WTC11 (cell line): ENCODE measurements around the gene KRTAP21-3. TPM values are rescaled to one million over a fixed set of nuclear protein-coding genes. Genes with fewer than 3 reads are reported as not detected.

Experiments used
- ATAC-seq: fragments of 200-7000 bp; cut with Tn5 transposase; 2 replicates; pipeline ENCODE4 v1.10.0; 2021; ENCODE audit warnings: mild to moderate bottlenecking, moderate library complexity
- CTCF ChIA-PET: fragments of 300-600 bp; sonication (Branson Sonifier 250); formaldehyde crosslinking; loops from one replicate; lab custom pipeline; 2021; ENCODE audit warnings: antibody characterized with exemption; lab: Charles Lee
- POLR2A ChIA-PET: fragments of 350-600 bp; sonication (Branson Sonifier 250); formaldehyde crosslinking; loops from one replicate; lab custom pipeline; 2021; ENCODE audit warnings: antibody characterized with exemption; lab: Charles Lee
- DNase-seq: peaks from one replicate; pipeline ENCODE4 v3.0.0; 2021; ENCODE audit warnings: low spot score
- H3K27ac Mint-ChIP-seq: 2 replicates; pipeline ENCODE4 v1.8.0; 2021; ENCODE audit warnings: mixed read lengths
- H3K27me3 Mint-ChIP-seq: 2 replicates; pipeline ENCODE4 v1.8.0; 2021; ENCODE audit warnings: low read depth, mild to moderate bottlenecking, moderate library complexity, mixed read lengths
- H3K36me3 Mint-ChIP-seq: 2 replicates; pipeline ENCODE4 v1.8.0; 2021; ENCODE audit warnings: mixed read lengths
- H3K4me1 Mint-ChIP-seq: 2 replicates; pipeline ENCODE4 v1.8.0; 2022; ENCODE audit warnings: mixed read lengths
- H3K4me3 Mint-ChIP-seq: 2 replicates; pipeline ENCODE4 v1.8.0; 2021; ENCODE audit warnings: mild to moderate bottlenecking, moderate library complexity, mixed read lengths
- H3K9me3 Mint-ChIP-seq: 2 replicates; pipeline ENCODE4 v1.8.0; 2021; ENCODE audit warnings: mixed read lengths
- ATF1 ChIP-seq: sonication (generic); formaldehyde crosslinking; IDR thresholded peaks from 2 replicates; pipeline ENCODE4 v1.8.1; 2023; ENCODE audit warnings: mild to moderate bottlenecking, moderate library complexity, missing genetic modification reagents
- CBFB ChIP-seq: sonication (generic); formaldehyde crosslinking; IDR thresholded peaks from 2 replicates; pipeline ENCODE4 v1.8.1; 2022; ENCODE audit warnings: mild to moderate bottlenecking, low read depth, missing genetic modification reagents
- HMGA2 ChIP-seq: fragments of 250-450 bp; sonication (Bioruptor Pico); IDR thresholded peaks from 2 replicates; pipeline ENCODE4 v1.4.0; 2021; ENCODE audit warnings: mild to moderate bottlenecking, moderate library complexity
- JAZF1 ChIP-seq: fragments of 250-450 bp; sonication (Bioruptor Pico); IDR thresholded peaks from 2 replicates; pipeline ENCODE4 v1.9.0; 2021; ENCODE audit warnings: moderate library complexity, mild to moderate bottlenecking, inconsistent platforms
- KAT7 ChIP-seq: sonication (generic); formaldehyde crosslinking; IDR thresholded peaks from 2 replicates; pipeline ENCODE4 v1.8.1; 2023; ENCODE audit warnings: missing genetic modification reagents, mild to moderate bottlenecking, borderline replicate concordance
- MXD4 ChIP-seq: fragments of 250-450 bp; sonication (Bioruptor Pico); IDR thresholded peaks from 2 replicates; pipeline ENCODE4 v1.8.0; 2021; ENCODE audit warnings: mild to moderate bottlenecking, moderate library complexity, borderline replicate concordance
- NR1H2 ChIP-seq: sonication (generic); formaldehyde crosslinking; IDR thresholded peaks from 2 replicates; pipeline ENCODE4 v1.9.0; 2021; ENCODE audit warnings: mild to moderate bottlenecking, moderate library complexity, missing genetic modification reagents
- NR2C2 ChIP-seq: sonication (generic); formaldehyde crosslinking; IDR thresholded peaks from 2 replicates; pipeline ENCODE4 v1.8.0; 2022; ENCODE audit warnings: mild to moderate bottlenecking, missing genetic modification reagents
- SMAD3 ChIP-seq: sonication (generic); formaldehyde crosslinking; IDR thresholded peaks from 2 replicates; pipeline ENCODE4 v1.8.0; 2022; ENCODE audit warnings: missing genetic modification reagents, mild to moderate bottlenecking, borderline replicate concordance
- SOX15 ChIP-seq: fragments of 250-450 bp; sonication (Bioruptor Pico); IDR thresholded peaks from 2 replicates; pipeline ENCODE4 v1.9.0; 2021; ENCODE audit warnings: mild to moderate bottlenecking
- TEAD1 ChIP-seq: sonication (generic); formaldehyde crosslinking; IDR thresholded peaks from 2 replicates; pipeline ENCODE4 v1.8.0; 2022; ENCODE audit warnings: mild to moderate bottlenecking, missing genetic modification reagents
- ZNF232 ChIP-seq: sonication (generic); formaldehyde crosslinking; IDR thresholded peaks from 2 replicates; pipeline ENCODE4 v1.8.0; 2022; ENCODE audit warnings: mild to moderate bottlenecking, missing genetic modification reagents
- ZNF396 ChIP-seq: fragments of 250-450 bp; sonication (Bioruptor Pico); IDR thresholded peaks from 2 replicates; pipeline ENCODE4 v1.8.0; 2021; ENCODE audit warnings: mild to moderate bottlenecking, moderate library complexity, borderline replicate concordance
- total RNA-seq: library from RNA; stranded (reverse); gene quantifications from 3 replicates; pipeline ENCODE4 v1.2.3, GENCODE V29; 2021
- TF ChIP-seq, protein P1 (sequence below): sonication (generic); formaldehyde crosslinking; IDR thresholded peaks from 2 replicates; pipeline ENCODE4 v1.8.0; 2022; ENCODE audit warnings: mild to moderate bottlenecking, missing genetic modification reagents
- TF ChIP-seq, protein P2 (sequence below): sonication (generic); formaldehyde crosslinking; IDR thresholded peaks from 2 replicates; pipeline ENCODE4 v1.8.0; 2022; ENCODE audit warnings: mild to moderate bottlenecking, missing genetic modification reagents
- TF ChIP-seq, protein P3 (sequence below): fragments of 250-450 bp; sonication (Bioruptor Pico); IDR thresholded peaks from 2 replicates; pipeline ENCODE4 v1.9.0; 2021; ENCODE audit warnings: moderate library complexity, mild to moderate bottlenecking, inconsistent platforms, borderline replicate concordance
- TF ChIP-seq, protein P4 (sequence below): sonication (generic); formaldehyde crosslinking; IDR thresholded peaks from 2 replicates; pipeline ENCODE4 v1.8.0; 2023; ENCODE audit warnings: missing genetic modification reagents
- TF ChIP-seq, protein P5 (sequence below): sonication (generic); formaldehyde crosslinking; IDR thresholded peaks from 2 replicates; pipeline ENCODE4 v1.8.1; 2022; ENCODE audit warnings: low read depth, missing genetic modification reagents, borderline replicate concordance
- TF ChIP-seq, protein P6 (sequence below): sonication (generic); formaldehyde crosslinking; IDR thresholded peaks from 2 replicates; pipeline ENCODE4 v1.8.1; 2023; ENCODE audit warnings: mild to moderate bottlenecking, missing genetic modification reagents, moderate library complexity
- TF ChIP-seq, protein P7 (sequence below): sonication (generic); formaldehyde crosslinking; IDR thresholded peaks from 2 replicates; pipeline ENCODE4 v1.8.1; 2022; ENCODE audit warnings: missing genetic modification reagents, borderline replicate concordance

KRTAP21-3 gene
- total RNA-seq, 1 experiment from 2014 or later: not detected

DNA sequence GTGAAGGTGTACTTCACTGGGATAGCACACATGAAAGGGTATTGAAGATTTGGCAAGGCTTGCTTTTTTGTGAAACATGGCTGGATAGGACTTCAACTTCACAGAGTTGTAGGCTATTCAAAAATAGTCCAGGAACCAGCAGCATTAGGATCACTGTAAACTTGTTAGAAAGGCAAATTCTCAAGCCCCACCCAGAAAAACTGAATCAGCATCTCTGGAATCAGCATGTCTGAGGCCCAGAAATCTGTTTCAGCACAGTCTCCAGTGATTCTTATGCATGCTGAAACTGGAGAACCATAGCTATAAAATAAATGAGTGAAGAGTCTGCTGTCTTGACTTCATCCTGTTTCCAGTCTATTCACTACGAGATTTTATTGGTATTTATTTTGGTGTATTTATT lies 8.1 kb upstream of the KRTAP21-3 start (continued):
- TF ChIP-seq, protein P1, sequence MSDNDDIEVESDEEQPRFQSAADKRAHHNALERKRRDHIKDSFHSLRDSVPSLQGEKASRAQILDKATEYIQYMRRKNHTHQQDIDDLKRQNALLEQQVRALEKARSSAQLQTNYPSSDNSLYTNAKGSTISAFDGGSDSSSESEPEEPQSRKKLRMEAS: no peak
- TF ChIP-seq ZNF396 (no peak), SMAD3 (CRISPR knock-in tag) (no peak), SOX15 (no peak), ZNF232 (no peak), NR2C2 (no peak)

DNA sequence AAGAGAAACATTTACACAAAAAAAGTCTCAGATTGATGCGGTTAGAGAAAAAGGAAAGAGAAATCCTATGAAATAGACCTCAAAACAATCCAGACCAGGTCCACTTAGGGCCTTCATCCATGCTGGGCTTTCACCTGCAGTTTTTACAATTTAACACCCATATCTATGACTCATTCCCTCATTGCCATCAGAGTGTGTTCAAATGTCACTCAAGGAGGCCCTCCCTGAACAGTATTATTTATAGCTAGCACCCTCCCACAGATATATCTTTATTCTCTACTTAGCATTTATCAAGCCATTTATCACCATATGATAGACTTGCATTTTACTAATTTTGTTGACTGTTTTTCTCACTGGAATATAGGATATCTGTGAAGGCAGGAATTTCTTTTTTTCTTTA lies 824 bp upstream of the KRTAP21-3 start:
- TF ChIP-seq, protein P2, sequence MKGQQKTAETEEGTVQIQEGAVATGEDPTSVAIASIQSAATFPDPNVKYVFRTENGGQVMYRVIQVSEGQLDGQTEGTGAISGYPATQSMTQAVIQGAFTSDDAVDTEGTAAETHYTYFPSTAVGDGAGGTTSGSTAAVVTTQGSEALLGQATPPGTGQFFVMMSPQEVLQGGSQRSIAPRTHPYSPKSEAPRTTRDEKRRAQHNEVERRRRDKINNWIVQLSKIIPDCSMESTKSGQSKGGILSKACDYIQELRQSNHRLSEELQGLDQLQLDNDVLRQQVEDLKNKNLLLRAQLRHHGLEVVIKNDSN (CRISPR knock-in tag): no peak
- TF ChIP-seq, protein P3, sequence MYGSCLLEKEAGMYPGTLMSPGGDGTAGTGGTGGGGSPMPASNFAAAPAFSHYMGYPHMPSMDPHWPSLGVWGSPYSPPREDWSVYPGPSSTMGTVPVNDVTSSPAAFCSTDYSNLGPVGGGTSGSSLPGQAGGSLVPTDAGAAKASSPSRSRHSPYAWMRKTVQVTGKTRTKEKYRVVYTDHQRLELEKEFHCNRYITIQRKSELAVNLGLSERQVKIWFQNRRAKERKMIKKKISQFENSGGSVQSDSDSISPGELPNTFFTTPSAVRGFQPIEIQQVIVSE (CRISPR knock-in tag): no peak
- no peak for TF ChIP-seq TEAD1 (CRISPR knock-in tag)
- TF ChIP-seq SMAD3 (CRISPR knock-in tag): no peak
- no peak for TF ChIP-seq KAT7 (CRISPR knock-in tag)
- TF ChIP-seq MXD4 (CRISPR knock-in tag): no peak
- TF ChIP-seq, protein P4, sequence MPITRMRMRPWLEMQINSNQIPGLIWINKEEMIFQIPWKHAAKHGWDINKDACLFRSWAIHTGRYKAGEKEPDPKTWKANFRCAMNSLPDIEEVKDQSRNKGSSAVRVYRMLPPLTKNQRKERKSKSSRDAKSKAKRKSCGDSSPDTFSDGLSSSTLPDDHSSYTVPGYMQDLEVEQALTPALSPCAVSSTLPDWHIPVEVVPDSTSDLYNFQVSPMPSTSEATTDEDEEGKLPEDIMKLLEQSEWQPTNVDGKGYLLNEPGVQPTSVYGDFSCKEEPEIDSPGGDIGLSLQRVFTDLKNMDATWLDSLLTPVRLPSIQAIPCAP: no peak
- no peak for TF ChIP-seq JAZF1 (CRISPR knock-in tag)
- no peak for TF ChIP-seq ATF1 (CRISPR knock-in tag)
- TF ChIP-seq NR2C2: no peak
- TF ChIP-seq, all 79 proteins: peak for 0

DNA sequence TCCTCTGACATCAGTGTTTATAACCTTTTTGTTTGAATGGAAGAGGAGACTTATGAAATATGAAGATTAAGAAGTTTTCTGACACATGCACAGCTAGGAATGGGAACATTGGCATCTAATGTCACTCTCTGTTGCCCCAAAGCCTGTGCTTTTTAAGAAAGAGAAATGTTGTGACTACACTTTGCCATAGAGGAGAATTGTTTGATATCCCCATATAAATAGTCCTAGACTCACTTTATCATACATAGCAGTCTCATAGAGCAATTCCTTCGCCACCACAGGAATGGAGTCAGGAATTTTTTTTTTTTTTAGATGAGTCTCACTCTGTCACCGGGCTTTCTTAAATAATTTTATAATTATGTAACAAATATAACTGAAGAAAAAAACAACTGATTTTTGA lies 1.5 kb downstream of the KRTAP21-3 start:
- H3K36me3 Mint-ChIP-seq: no peaks in the 10 kb centered on the region
- POLR2A ChIA-PET: no interaction called here
- H3K9me3 Mint-ChIP-seq: peaks cover 5% of the 10 kb centered on the region
- H3K4me3 Mint-ChIP-seq: no peak overlapping the region
- H3K27ac Mint-ChIP-seq: no peak overlapping the region
- CTCF ChIA-PET: interaction anchor here (0.6 kb wide), 1 partner anchor 596 kb away, joined by 3 read pairs; no protein-coding TSS in a partner anchor
- no peaks in the 10 kb centered on the region for H3K27me3 Mint-ChIP-seq
- no peaks in the 10 kb centered on the region for H3K4me1 Mint-ChIP-seq
- ATAC-seq (no peak), DNase-seq (no peak)
- TF ChIP-seq, protein P5, sequence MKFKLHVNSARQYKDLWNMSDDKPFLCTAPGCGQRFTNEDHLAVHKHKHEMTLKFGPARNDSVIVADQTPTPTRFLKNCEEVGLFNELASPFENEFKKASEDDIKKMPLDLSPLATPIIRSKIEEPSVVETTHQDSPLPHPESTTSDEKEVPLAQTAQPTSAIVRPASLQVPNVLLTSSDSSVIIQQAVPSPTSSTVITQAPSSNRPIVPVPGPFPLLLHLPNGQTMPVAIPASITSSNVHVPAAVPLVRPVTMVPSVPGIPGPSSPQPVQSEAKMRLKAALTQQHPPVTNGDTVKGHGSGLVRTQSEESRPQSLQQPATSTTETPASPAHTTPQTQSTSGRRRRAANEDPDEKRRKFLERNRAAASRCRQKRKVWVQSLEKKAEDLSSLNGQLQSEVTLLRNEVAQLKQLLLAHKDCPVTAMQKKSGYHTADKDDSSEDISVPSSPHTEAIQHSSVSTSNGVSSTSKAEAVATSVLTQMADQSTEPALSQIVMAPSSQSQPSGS (CRISPR knock-in tag): no peak
- no peak for TF ChIP-seq CBFB
- TF ChIP-seq, all 79 proteins: peak for 0

More for the DNA sequence above, 824 bp upstream of the KRTAP21-3 start:
- H3K36me3 Mint-ChIP-seq: no peaks in the 10 kb centered on the region
- CTCF ChIA-PET: no interaction called here
- no peak overlapping the region for H3K4me3 Mint-ChIP-seq
- H3K4me1 Mint-ChIP-seq: no peaks in the 10 kb centered on the region
- DNase-seq (no peak), ATAC-seq (no peak)
- no peaks in the 10 kb centered on the region for H3K9me3 Mint-ChIP-seq
- no peaks in the 10 kb centered on the region for H3K27me3 Mint-ChIP-seq
- no peak overlapping the region for H3K27ac Mint-ChIP-seq
- POLR2A ChIA-PET: no interaction called here

DNA sequence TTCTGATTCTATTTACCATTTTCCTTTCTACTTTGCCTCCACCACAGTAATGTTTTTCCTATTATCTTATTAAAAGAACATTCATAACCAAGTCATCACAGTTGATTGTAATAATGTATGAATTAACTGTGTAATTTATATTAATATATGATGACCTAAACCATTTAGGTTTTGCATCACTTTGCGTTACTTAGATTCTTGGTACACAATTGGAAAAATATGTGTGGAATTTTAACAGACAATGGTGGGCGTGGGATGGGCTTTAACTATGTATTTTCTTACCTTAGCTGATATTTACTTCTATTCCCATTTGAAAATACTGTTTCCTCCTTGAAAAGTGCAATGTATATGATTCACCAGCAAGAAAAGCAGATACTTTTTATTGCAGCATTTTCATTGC lies 3.6 kb downstream of the KRTAP21-3 start:
- DNase-seq (no peak), ATAC-seq (no peak)
- H3K9me3 Mint-ChIP-seq: peaks cover 5% of the 10 kb centered on the region
- TF ChIP-seq, protein P6, sequence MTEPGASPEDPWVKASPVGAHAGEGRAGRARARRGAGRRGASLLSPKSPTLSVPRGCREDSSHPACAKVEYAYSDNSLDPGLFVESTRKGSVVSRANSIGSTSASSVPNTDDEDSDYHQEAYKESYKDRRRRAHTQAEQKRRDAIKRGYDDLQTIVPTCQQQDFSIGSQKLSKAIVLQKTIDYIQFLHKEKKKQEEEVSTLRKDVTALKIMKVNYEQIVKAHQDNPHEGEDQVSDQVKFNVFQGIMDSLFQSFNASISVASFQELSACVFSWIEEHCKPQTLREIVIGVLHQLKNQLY (CRISPR knock-in tag): no peak
- TF ChIP-seq, protein P7, sequence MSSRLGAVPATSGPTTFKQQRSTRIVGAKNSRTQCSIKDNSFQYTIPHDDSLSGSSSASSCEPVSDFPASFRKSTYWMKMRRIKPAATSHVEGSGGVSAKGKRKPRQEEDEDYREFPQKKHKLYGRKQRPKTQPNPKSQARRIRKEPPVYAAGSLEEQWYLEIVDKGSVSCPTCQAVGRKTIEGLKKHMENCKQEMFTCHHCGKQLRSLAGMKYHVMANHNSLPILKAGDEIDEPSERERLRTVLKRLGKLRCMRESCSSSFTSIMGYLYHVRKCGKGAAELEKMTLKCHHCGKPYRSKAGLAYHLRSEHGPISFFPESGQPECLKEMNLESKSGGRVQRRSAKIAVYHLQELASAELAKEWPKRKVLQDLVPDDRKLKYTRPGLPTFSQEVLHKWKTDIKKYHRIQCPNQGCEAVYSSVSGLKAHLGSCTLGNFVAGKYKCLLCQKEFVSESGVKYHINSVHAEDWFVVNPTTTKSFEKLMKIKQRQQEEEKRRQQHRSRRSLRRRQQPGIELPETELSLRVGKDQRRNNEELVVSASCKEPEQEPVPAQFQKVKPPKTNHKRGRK (CRISPR knock-in tag): no peak
- TF ChIP-seq, protein P2 (CRISPR knock-in tag): no peak
- TF ChIP-seq HMGA2 (CRISPR knock-in tag) (no peak), SOX15 (no peak), NR1H2 (CRISPR knock-in tag) (no peak)
- no peak overlapping the region for H3K4me3 Mint-ChIP-seq
- H3K36me3 Mint-ChIP-seq: no peaks in the 10 kb centered on the region
- H3K4me1 Mint-ChIP-seq: no peaks in the 10 kb centered on the region
- H3K27ac Mint-ChIP-seq: no peak overlapping the region
- POLR2A ChIA-PET: no interaction called here
- no peaks in the 10 kb centered on the region for H3K27me3 Mint-ChIP-seq
- CTCF ChIA-PET: interaction anchor here (1.6 kb wide), 1 partner anchor 31 kb away, joined by 4 read pairs; no protein-coding TSS in a partner anchor
